ENCODE measurements around the gene DTHD1.

- TF ChIP-seq, protein P1, sequence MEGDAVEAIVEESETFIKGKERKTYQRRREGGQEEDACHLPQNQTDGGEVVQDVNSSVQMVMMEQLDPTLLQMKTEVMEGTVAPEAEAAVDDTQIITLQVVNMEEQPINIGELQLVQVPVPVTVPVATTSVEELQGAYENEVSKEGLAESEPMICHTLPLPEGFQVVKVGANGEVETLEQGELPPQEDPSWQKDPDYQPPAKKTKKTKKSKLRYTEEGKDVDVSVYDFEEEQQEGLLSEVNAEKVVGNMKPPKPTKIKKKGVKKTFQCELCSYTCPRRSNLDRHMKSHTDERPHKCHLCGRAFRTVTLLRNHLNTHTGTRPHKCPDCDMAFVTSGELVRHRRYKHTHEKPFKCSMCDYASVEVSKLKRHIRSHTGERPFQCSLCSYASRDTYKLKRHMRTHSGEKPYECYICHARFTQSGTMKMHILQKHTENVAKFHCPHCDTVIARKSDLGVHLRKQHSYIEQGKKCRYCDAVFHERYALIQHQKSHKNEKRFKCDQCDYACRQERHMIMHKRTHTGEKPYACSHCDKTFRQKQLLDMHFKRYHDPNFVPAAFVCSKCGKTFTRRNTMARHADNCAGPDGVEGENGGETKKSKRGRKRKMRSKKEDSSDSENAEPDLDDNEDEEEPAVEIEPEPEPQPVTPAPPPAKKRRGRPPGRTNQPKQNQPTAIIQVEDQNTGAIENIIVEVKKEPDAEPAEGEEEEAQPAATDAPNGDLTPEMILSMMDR (conservative IDR thresholded peaks at IDR 0.05; ENCODE audit: low read depth, low read length) = no peak
- TF ChIP-seq EZH2 (IDR thresholded peaks at IDR 0.05; ENCODE audit: borderline replicate concordance, low read depth, low read length, poor library complexity, severe bottlenecking) = no peak
These were observed 104.6 kb downstream of the DTHD1 start for GRCh38 chr4:36385951-36386571.

Measured in A673 (cell line).